GM21447 (cell line): Measurements from ENCODE around the gene PCDHA4.

Source experiments
- ATAC-seq: cut with Tn5 transposase; IDR thresholded peaks from one replicate; pipeline ENCODE4 v1.9.1; 2021; ENCODE audit not compliant: unreplicated experiment

The PCDHA4 gene

DNA sequence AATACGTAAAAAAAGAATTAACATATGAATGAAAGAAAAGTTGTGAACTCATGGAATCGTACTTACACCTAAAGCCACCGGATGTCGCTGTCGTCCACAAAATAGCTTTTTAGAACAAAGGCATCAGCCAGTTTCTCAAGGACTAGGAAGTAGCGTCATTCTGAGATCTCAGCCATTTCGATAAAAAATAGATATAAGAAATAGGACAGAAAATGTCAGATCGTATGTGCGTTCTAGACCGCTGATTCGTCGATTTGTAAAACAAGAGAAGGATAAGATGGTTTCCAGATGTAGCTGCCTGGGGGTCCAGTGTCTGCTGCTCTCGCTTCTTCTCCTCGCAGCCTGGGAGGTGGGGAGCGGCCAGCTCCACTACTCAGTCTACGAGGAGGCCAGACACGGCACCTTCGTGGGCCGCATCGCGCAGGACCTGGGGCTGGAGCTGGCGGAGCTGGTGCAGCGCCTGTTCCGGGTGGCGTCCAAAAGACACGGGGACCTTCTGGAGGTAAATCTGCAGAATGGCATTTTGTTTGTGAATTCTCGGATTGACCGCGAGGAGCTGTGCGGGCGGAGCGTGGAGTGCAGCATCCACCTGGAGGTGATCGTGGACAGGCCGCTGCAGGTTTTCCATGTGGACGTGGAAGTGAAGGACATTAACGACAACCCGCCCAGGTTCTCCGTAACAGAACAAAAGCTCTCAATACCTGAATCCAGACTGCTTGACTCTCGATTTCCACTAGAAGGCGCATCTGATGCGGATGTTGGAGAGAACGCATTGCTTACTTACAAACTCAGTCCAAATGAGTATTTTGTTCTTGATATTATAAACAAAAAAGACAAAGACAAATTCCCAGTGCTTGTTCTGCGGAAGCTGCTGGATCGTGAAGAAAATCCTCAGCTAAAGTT, 49.2 kb downstream of the PCDHA4 start, which contains the start of gene PCDHA10:
PCDHA10 (plus strand) TSS at position 126 of the 903 bp plus-strand sequence; CDS start at position 278, 152 bp downstream.
- ATAC-seq = no peak

DNA sequence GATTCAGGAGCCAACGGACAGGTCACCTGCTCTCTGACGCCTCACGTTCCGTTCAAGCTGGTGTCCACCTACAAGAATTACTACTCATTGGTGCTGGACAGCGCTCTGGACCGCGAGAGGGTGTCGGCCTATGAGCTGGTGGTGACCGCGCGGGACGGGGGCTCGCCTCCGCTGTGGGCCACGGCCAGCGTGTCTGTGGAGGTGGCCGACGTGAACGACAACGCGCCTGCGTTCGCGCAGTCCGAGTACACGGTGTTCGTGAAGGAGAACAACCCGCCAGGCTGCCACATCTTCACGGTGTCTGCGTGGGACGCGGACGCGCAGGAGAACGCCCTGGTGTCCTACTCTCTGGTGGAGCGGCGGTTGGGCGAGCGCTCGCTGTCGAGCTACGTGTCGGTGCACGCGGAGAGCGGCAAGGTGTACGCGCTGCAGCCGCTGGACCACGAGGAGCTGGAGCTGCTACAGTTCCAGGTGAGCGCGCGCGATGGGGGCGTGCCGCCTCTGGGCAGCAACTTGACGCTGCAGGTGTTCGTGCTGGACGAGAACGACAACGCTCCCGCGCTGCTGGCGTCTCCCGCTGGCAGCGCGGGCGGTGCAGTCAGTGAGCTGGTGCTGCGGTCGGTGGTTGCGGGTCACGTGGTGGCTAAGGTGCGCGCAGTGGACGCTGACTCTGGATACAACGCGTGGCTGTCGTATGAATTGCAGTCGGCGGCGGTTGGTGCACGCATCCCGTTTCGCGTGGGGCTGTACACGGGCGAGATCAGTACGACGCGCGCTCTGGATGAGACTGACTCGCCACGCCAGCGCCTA, 50.5 kb downstream of the PCDHA4 start:
- ATAC-seq = no peak

DNA sequence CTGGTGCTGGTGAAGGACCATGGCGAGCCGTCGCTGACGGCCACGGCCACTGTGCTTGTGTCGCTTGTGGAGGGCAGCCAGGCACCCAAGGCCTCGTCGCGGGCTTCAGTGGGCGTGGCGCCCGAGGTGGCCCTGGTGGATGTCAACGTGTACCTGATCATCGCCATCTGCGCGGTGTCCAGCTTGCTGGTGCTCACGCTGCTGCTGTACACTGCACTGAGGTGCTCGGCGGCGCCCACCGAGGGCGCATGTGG, 51.0 kb downstream of the PCDHA4 start:
- no peak for ATAC-seq

DNA sequence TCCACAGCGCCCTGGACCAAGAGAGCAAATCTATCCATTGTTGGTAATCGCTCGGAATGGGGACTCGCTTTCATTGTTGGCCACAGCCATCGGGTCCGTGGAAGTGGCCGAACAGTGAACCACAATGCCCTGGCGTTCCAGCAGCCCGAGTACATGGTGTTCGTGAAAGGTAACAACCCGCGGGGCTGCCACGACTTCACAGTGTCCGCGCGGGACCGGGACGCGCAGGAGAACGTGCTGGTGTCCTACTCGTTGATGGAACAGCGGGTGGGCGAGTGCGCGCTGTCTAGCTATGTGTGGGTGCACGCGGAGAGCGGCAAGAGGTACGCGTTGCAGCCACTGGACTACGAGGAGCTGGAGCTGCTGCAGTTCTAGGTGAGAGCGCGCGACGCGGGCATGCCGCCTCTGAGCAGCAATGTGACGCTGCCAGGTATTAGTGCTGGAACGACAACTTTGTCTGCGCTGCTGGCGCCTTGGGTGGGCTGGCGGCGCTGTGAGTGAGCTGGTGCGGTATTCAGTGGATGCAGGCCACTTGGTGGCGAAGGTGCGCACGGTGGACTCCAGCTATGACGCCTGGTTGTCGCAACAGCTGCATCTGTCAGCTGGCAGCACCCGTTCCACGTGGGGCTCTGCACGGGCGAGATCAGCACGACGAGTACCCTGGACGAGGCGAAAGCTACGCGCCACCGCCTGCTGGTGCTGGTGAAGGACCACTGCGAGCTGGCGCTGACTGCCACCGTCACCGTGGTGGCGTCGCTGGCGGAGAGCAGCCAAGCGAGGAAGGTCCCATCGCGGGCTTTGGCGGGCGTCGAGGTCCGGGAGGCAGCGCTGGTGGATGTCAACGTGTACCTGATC, 55.8 kb downstream of the PCDHA4 start:
- ATAC-seq = no peak
